Measurements from ENCODE around the gene SLC37A2. TPM values are rescaled to one million over a fixed set of nuclear protein-coding genes. Genes with fewer than 3 reads are reported as not detected.
"Not testable (repeated sequence)": the region's sequence is repeated elsewhere in the genome, so short reads cannot be mapped to it uniquely, and the experiment has no call there.

The SLC37A2 gene
- total RNA-seq, 1 donor, result 1.7 TPM

DNA sequence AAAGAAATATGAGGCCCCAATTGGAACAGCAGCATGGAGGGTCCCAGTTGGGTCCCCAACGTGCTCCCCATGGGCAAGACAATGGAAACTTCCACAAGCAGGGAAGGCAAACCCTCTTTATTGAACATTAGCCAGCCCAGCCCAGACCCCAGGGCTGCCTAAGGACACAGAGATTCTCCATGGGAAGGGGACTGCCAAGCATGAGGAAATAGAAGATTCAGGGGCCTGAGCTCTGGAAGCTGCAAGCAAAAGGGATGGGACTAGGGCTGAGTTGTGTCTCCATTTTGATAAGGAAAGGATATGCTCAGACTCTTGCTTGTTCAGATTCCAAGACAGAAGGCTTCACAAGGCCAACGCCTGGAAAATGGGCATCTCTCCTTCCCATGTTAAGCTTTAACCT, 25.0 kb downstream of the SLC37A2 start:
- TF ChIP-seq CTCF (IDR thresholded peaks at IDR 0.05; ENCODE audit: insufficient read depth, low read depth, low read length), result no peak
- no peak overlapping the region for H3K4me3 ChIP-seq (ENCODE audit: low read depth, low read length)
- DNase-seq (ENCODE audit: low read depth), result no peak

DNA sequence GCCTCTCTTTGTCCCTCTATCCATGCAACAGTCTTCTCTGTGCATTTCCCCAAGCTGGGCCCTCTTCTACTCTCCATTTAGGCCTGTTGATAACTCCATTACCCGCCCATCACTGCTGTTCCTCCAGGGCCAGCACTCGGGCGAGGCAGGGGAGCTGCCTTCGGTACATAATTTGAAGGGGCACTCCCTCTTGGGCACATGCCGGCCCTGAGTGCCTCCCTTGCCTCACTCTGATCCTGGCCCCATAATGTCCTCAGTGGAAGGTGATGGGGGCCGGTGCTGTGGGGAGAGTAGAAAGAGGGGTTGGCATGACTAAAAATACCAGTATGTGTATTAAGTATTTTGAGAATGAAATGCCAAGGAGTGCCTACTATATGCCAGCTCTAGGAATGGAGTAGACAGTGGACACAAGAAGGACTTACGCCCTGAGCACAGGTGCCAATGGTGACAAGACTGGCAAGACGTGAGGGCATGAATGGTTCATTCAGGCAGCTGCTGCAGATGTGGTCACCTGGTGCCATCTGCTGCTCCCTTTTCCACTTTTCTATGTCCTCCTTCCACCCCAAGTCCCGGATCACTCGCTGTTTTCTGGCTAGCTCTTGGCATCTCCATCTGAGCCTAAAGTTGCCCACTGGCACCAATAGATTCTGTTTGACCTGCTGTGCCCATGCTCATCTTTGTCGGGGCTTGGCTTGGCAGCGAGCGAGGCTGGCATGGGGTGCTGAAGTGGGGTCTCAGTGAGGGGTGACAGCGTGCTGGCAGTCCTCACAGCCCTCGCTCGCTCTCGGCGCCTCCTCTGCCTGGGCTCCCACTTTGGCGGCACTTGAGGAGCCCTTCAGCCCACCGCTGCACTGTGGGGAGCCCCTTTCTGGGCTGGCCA, 25.7 kb downstream of the SLC37A2 start:
- TF ChIP-seq CTCF (IDR thresholded peaks at IDR 0.05; ENCODE audit: insufficient read depth, low read depth, low read length), result no peak
- DNase-seq (ENCODE audit: low read depth), result no peak
- no peak overlapping the region for H3K4me3 ChIP-seq (ENCODE audit: low read depth, low read length)

DNA sequence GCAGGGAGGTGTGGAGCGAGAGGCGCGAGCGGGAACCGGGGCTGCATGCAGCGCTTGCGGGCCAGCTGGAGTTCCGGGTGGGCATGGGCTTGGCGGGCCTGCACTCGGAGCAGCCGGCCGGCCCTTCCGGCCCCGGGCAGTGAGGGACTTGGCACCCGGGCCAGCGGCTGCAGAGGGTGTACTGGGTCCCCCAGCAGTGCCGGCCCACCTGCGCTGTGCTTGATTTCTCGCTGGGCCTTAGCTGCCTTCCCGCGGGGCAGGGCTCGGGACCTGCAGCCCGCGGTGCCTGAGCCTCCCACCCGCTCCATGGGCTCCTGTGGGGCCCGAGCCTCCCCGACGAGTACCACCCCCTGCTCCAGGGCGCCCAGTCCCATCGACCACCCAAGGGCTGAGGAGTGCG, 26.4 kb downstream of the SLC37A2 start:
- H3K4me3 ChIP-seq (ENCODE audit: low read depth, low read length); DNase-seq (ENCODE audit: low read depth): not testable (repeated sequence)

- not testable (repeated sequence) for H3K4me3 ChIP-seq (ENCODE audit: low read depth, low read length); DNase-seq (ENCODE audit: low read depth)
Observed at GRCh38 chr11:125090151-125090550, 27.0 kb downstream of the SLC37A2 start.

GRCh38 chr11:125090816-125091215, 27.7 kb downstream of the SLC37A2 start:
- no peak overlapping the region for H3K4me3 ChIP-seq (ENCODE audit: low read depth, low read length)
- DNase-seq (ENCODE audit: low read depth), result no peak
- no peak for TF ChIP-seq CTCF (IDR thresholded peaks at IDR 0.05; ENCODE audit: insufficient read depth, low read depth, low read length)

- DNase-seq (ENCODE audit: low read depth), result peak; percentile 78
Observed at GRCh38 chr11:125091247-125091876, 28.3 kb downstream of the SLC37A2 start.

GRCh38 chr11:125091877-125092664, 29.0 kb downstream of the SLC37A2 start:
- H3K4me3 ChIP-seq (ENCODE audit: low read depth, low read length), result no peak overlapping the region
- no peak for TF ChIP-seq CTCF (IDR thresholded peaks at IDR 0.05; ENCODE audit: insufficient read depth, low read depth, low read length)
- DNase-seq (ENCODE audit: low read depth), result no peak

More at GRCh38 chr11:125091247-125091876, 28.3 kb downstream of the SLC37A2 start:
- peak; percentile 80 for TF ChIP-seq CTCF (IDR thresholded peaks at IDR 0.05; ENCODE audit: insufficient read depth, low read depth, low read length)
- H3K4me3 ChIP-seq (ENCODE audit: low read depth, low read length), result no peak overlapping the region

All from fibroblast of villous mesenchyme (primary cell).